ENCODE results near the gene TMEM125.

Gene TMEM125

GRCh38 chr1:43279161-43279560 lies 9.4 kb downstream of the TMEM125 start:
- no peak overlapping the region for H3K4me3 ChIP-seq (replicated peaks; ENCODE audit: low read depth, low read length)
- TF ChIP-seq, protein P1, sequence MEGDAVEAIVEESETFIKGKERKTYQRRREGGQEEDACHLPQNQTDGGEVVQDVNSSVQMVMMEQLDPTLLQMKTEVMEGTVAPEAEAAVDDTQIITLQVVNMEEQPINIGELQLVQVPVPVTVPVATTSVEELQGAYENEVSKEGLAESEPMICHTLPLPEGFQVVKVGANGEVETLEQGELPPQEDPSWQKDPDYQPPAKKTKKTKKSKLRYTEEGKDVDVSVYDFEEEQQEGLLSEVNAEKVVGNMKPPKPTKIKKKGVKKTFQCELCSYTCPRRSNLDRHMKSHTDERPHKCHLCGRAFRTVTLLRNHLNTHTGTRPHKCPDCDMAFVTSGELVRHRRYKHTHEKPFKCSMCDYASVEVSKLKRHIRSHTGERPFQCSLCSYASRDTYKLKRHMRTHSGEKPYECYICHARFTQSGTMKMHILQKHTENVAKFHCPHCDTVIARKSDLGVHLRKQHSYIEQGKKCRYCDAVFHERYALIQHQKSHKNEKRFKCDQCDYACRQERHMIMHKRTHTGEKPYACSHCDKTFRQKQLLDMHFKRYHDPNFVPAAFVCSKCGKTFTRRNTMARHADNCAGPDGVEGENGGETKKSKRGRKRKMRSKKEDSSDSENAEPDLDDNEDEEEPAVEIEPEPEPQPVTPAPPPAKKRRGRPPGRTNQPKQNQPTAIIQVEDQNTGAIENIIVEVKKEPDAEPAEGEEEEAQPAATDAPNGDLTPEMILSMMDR (IDR thresholded peaks at IDR 0.05; ENCODE audit: low read length, missing control alignments) = no peak
- no peak for DNase-seq (ENCODE audit: low read depth)

- DNase-seq (ENCODE audit: low read depth) = no peak
- H3K4me3 ChIP-seq (replicated peaks; ENCODE audit: low read depth, low read length) = no peak overlapping the region
- TF ChIP-seq, protein P1 (IDR thresholded peaks at IDR 0.05; ENCODE audit: low read length, missing control alignments) = no peak
These were observed 9.9 kb downstream of the TMEM125 start for GRCh38 chr1:43279666-43280065.

- H3K4me3 ChIP-seq (replicated peaks; ENCODE audit: low read depth, low read length) = no peak overlapping the region
- TF ChIP-seq, protein P1 (IDR thresholded peaks at IDR 0.05; ENCODE audit: low read length, missing control alignments) = no peak
- no peak for DNase-seq (ENCODE audit: low read depth)
These were observed 10.9 kb downstream of the TMEM125 start for GRCh38 chr1:43280692-43281091.

- TF ChIP-seq, protein P1 (IDR thresholded peaks at IDR 0.05; ENCODE audit: low read length, missing control alignments) = no peak
- DNase-seq (ENCODE audit: low read depth) = no peak
- no peak overlapping the region for H3K4me3 ChIP-seq (replicated peaks; ENCODE audit: low read depth, low read length)
These were observed 12.7 kb downstream of the TMEM125 start for GRCh38 chr1:43282220-43283195.

DNA sequence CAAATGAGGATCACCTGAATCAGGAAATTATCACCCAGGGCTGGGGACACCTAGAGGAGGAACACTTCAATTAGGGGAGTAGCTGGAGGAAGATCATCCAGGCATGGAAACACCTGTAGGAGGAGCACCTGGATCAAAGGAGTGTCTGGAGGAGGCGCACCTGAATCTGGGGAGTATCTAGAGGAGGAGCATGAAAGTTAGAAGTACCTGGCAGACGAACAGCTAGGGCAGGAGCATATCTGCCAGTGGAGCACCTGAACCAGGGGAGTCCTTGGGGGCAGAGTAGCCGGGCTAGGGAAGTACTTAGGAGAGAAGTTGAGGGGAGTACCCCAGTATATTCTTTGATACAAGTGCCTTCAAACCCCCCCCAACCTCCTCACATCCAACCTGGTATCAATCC lies 14.3 kb downstream of the TMEM125 start:
- no peak overlapping the region for H3K4me3 ChIP-seq (replicated peaks; ENCODE audit: low read depth, low read length)
- TF ChIP-seq, protein P1 (IDR thresholded peaks at IDR 0.05; ENCODE audit: low read length, missing control alignments) = no peak

GRCh38 chr1:43284546-43285110 lies 14.8 kb downstream of the TMEM125 start:
- TF ChIP-seq, protein P1 (IDR thresholded peaks at IDR 0.05; ENCODE audit: low read length, missing control alignments) = no peak
- no peak for DNase-seq (ENCODE audit: low read depth)
- no peak overlapping the region for H3K4me3 ChIP-seq (replicated peaks; ENCODE audit: low read depth, low read length)

More for the DNA sequence above, 14.3 kb downstream of the TMEM125 start:
- DNase-seq (ENCODE audit: low read depth) = no peak

Data from fibroblast of pulmonary artery (primary cell).